Measurements from ENCODE around the gene GPR78. TPM values are rescaled to one million over a fixed set of nuclear protein-coding genes. Genes with fewer than 3 reads are reported as not detected.

Gene GPR78
- total and polyA plus RNA-seq, 7 donors: 0.04 to 0.28 TPM; not detected in 5

DNA sequence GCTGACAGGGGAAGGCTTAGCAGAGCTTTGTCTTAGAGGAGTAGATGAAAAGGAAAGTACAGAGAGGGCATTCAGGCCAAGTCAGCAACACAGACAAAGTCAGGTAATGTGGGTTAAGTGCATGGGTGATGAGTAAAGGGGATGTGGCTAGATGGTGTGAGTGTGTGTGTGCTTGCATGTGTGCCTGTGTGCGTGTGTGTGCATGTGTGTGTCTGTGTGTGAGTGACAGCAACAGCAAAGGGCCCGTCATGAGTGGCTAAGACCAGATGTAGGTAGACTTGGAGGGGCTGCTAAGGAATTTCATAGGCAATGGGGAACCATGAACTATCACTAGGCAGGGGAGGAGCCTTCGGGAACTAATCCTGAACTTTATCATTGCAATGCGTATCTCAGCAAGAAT, 2.2 kb upstream of the GPR78 start:
- no peak overlapping the region for H3K27ac ChIP-seq
- TF ChIP-seq, protein P1, sequence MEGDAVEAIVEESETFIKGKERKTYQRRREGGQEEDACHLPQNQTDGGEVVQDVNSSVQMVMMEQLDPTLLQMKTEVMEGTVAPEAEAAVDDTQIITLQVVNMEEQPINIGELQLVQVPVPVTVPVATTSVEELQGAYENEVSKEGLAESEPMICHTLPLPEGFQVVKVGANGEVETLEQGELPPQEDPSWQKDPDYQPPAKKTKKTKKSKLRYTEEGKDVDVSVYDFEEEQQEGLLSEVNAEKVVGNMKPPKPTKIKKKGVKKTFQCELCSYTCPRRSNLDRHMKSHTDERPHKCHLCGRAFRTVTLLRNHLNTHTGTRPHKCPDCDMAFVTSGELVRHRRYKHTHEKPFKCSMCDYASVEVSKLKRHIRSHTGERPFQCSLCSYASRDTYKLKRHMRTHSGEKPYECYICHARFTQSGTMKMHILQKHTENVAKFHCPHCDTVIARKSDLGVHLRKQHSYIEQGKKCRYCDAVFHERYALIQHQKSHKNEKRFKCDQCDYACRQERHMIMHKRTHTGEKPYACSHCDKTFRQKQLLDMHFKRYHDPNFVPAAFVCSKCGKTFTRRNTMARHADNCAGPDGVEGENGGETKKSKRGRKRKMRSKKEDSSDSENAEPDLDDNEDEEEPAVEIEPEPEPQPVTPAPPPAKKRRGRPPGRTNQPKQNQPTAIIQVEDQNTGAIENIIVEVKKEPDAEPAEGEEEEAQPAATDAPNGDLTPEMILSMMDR (IDR thresholded peaks at IDR 0.05): no peak
- TF ChIP-seq POLR2A (IDR thresholded peaks at IDR 0.05): no peak
- TF ChIP-seq EP300 (IDR thresholded peaks at IDR 0.05): no peak
- TF ChIP-seq POLR2AphosphoS5 (IDR thresholded peaks at IDR 0.05): no peak
- H3K9me3 ChIP-seq: no peaks in the 10 kb centered on the region
- H3K4me1 ChIP-seq: peaks cover 0 to 8% (median 0%) of the 10 kb centered on the region in 4 donors
- WGBS, 2 donors: 82 to 83% methylated on average over 4 of the region's 4 CpGs
- no peak for DNase-seq
- no peak overlapping the region for H3K4me3 ChIP-seq
- intact Hi-C loops (cut with DNase I): no loop called here
- H3K27me3 ChIP-seq: peaks cover 23 to 40% (median 38%) of the 10 kb centered on the region in 3 donors
- H3K36me3 ChIP-seq: no peaks in the 10 kb centered on the region

DNA sequence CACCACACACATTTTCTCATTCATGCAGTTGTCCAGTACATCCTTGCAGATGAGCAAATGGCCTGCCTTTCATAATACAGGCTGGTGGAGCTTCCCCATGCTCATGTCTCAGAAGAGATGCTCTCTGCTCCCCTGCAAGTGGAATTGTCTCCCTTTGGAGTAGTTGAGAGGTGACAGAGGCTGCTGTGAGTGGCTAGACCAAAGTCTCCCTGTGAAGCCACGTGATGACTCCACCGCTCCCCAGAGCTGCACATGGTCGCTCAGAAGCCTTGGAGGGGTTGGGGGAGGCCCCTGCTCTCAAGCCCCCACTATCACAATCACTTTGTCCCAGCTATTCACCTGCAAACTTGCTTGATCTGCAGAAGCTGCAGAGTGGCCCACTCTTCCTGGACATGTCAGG, 1.5 kb upstream of the GPR78 start:
- peaks cover 0 to 8% (median 0%) of the 10 kb centered on the region in 4 donors for H3K4me1 ChIP-seq
- H3K4me3 ChIP-seq: no peak overlapping the region
- H3K36me3 ChIP-seq: no peaks in the 10 kb centered on the region
- TF ChIP-seq POLR2AphosphoS5 (IDR thresholded peaks at IDR 0.05) (no peak), POLR2A (IDR thresholded peaks at IDR 0.05) (no peak), EP300 (IDR thresholded peaks at IDR 0.05) (no peak)
- TF ChIP-seq, protein P1 (IDR thresholded peaks at IDR 0.05): no peak
- peaks cover 23 to 47% (median 38%) of the 10 kb centered on the region in 3 donors for H3K27me3 ChIP-seq
- DNase-seq: no peak
- H3K27ac ChIP-seq: no peak overlapping the region
- 64 to 71% methylated on average over 3 of the region's 3 CpGs for WGBS, 2 donors
- H3K9me3 ChIP-seq: no peaks in the 10 kb centered on the region
- intact Hi-C loops (cut with DNase I): no loop called here

DNA sequence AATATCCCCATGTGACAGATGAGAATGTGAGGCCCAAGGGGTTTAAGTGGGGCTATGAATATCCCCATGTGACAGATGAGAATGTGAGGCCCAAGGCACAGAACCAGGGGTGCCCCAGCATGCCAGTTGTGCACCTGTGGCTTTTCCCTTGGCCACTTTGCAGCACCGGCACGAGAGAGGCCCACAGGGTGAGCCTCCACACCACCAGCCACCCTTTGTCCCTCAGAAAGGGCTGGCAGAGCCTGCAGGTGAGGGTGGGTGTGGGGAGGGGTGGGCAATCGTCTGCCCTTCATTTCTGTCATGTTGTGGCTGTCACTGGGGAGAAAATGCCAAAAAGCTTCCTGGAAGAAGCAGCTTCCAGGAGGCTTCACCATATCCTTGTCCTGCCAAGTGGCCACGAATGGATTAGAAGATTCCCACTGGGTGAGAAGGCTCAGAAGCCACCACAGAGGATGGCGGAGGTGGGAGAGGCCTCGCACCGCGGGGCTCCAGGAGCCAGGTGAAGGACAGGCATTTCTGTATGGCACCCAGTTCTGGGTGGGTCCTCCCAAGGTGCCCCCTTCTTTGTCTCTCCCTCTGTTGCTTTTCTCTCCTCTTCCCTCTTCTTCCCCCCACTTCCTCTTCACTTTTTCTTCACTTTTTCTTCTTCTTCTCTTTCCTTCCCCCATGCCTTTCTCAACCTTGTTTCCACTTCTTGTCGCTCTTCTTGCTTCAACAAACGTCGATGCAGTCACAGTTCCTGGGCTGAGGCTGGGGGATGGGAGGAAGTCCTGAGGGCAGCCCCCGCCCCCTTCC, 469 bp upstream of the GPR78 start:
- TF ChIP-seq POLR2A (IDR thresholded peaks at IDR 0.05) (no peak), POLR2AphosphoS5 (IDR thresholded peaks at IDR 0.05) (no peak), EP300 (IDR thresholded peaks at IDR 0.05) (no peak)
- TF ChIP-seq, protein P1 (IDR thresholded peaks at IDR 0.05): no peak
- 34 to 35% methylated on average over 12 of the region's 12 CpGs for WGBS, 2 donors
- no peak overlapping the region for H3K27ac ChIP-seq
- H3K9me3 ChIP-seq: no peaks in the 10 kb centered on the region
- H3K4me1 ChIP-seq: peaks cover 0 to 8% (median 0%) of the 10 kb centered on the region in 4 donors
- DNase-seq: peak; percentile 18
- peaks cover 23 to 52% (median 38%) of the 10 kb centered on the region in 3 donors for H3K27me3 ChIP-seq
- no peaks in the 10 kb centered on the region for H3K36me3 ChIP-seq
- H3K4me3 ChIP-seq: no peak overlapping the region
- intact Hi-C loops (cut with DNase I): no loop called here

DNA sequence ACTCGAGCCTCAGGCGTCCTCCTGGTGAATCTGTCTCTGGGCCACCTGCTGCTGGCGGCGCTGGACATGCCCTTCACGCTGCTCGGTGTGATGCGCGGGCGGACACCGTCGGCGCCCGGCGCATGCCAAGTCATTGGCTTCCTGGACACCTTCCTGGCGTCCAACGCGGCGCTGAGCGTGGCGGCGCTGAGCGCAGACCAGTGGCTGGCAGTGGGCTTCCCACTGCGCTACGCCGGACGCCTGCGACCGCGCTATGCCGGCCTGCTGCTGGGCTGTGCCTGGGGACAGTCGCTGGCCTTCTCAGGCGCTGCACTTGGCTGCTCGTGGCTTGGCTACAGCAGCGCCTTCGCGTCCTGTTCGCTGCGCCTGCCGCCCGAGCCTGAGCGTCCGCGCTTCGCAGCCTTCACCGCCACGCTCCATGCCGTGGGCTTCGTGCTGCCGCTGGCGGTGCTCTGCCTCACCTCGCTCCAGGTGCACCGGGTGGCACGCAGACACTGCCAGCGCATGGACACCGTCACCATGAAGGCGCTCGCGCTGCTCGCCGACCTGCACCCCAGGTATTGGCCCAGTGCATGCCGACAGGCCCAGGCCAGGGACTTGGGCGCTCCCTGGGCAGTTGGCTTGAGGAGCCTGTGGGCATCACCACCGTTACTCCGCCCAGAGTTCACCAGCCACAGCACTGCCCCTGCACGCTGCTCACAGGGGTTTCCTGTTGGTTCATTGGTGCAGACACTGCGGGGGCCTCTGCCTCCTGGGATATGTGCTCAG, 1.1 kb downstream of the GPR78 start:
- H3K4me1 ChIP-seq: peaks cover 0 to 8% (median 0%) of the 10 kb centered on the region in 4 donors
- no peaks in the 10 kb centered on the region for H3K9me3 ChIP-seq
- WGBS, 2 donors: 69 to 78% methylated on average over 66 of the region's 66 CpGs
- TF ChIP-seq EP300 (IDR thresholded peaks at IDR 0.05): no peak
- TF ChIP-seq, protein P1 (IDR thresholded peaks at IDR 0.05): no peak
- no peak for TF ChIP-seq POLR2A (IDR thresholded peaks at IDR 0.05)
- TF ChIP-seq POLR2AphosphoS5 (IDR thresholded peaks at IDR 0.05): no peak
- no peaks in the 10 kb centered on the region for H3K36me3 ChIP-seq
- peak; percentile 53 for DNase-seq
- intact Hi-C loops (cut with DNase I): no loop called here
- no peak overlapping the region for H3K4me3 ChIP-seq
- H3K27me3 ChIP-seq: peaks cover 23 to 66% (median 38%) of the 10 kb centered on the region in 3 donors
- no peak overlapping the region for H3K27ac ChIP-seq

Data from sigmoid colon (tissue), 7 donors.